Left lung (tissue), 8 donors: ENCODE measurements around the gene TEX50. TPM values are rescaled to one million over a fixed set of nuclear protein-coding genes. Genes with fewer than 3 reads are reported as not detected.

Experiments
- polyA plus RNA-seq, 6 donors: library from polyadenylated mRNA; unstranded; fragments of 120-200 nt; gene quantifications; one replicate each; pipeline ENCODE4 v1.2.1, GENCODE V29; 2013; ENCODE audit not compliant: insufficient read length in 6 of 6
- total RNA-seq, 2 donors: library from RNA; stranded (reverse); fragmentation: NEBNext Ultra II Directional; extraction: Animal tissue kit (Norgen Biotek cat#: 25700); gene quantifications; one replicate each; pipeline ENCODE4 v1.2.1, GENCODE V29; 2021
- donor health status: DM: no; HTN: yes; CAD: no.
- donor health status: DM: no; HTN: no; CAD: no.

TEX50 gene
- total and polyA plus RNA-seq, 8 donors = not detected

Other genes with a start within 250 kb of the TEX50 start
- gene PRDX6, start 158.0 kb upstream of the TEX50 start, total RNA-seq = 100 to 1,000 TPM; 251 to 263 TPM
- gene PRDX6, start 158.0 kb upstream of the TEX50 start, polyA plus RNA-seq = 100 to 1,000 TPM; 236 to 279 (median 258) TPM
- gene SLC9C2, start 32.3 kb upstream of the TEX50 start, total RNA-seq = under 1 TPM; 0.35 to 0.47 TPM
- gene SLC9C2, start 32.3 kb upstream of the TEX50 start, polyA plus RNA-seq = under 1 TPM; 0.14 to 0.86 (median 0.39) TPM
- gene ANKRD45, start 34.5 kb downstream of the TEX50 start, total RNA-seq = 1 to 10 TPM; 1.7 to 4.1 TPM
- gene ANKRD45, start 34.5 kb downstream of the TEX50 start, polyA plus RNA-seq = 1 to 10 TPM; 2.2 to 5.2 (median 3.5) TPM
- 10 to 100 TPM; 23.9 to 28.8 TPM for gene KLHL20, start 79.6 kb downstream of the TEX50 start, total RNA-seq
- gene KLHL20, start 79.6 kb downstream of the TEX50 start, polyA plus RNA-seq = 10 to 100 TPM; 28.3 to 31.7 (median 29.5) TPM
- 10 to 100 TPM; 20.5 to 21.1 TPM for gene DARS2, start 189.3 kb downstream of the TEX50 start, total RNA-seq
- 10 to 100 TPM; 19.9 to 24.7 (median 21.9) TPM for gene DARS2, start 189.3 kb downstream of the TEX50 start, polyA plus RNA-seq
- 1 to 10 TPM; 7.2 to 8.3 TPM for gene CENPL, start 189.5 kb downstream of the TEX50 start, total RNA-seq
- 10 to 100 TPM; 11.0 to 19.0 (median 12.9) TPM for gene CENPL, start 189.5 kb downstream of the TEX50 start, polyA plus RNA-seq
- gene GAS5, start 232.7 kb downstream of the TEX50 start, total RNA-seq = 100 to 1,000 TPM; 260 to 261 TPM
- gene GAS5, start 232.7 kb downstream of the TEX50 start, polyA plus RNA-seq = 1,000 to 10,000 TPM in 1 of 6 donors, 100 to 1,000 TPM in 5; 720 to 1,064 (median 828) TPM
- gene ZBTB37, start 233.0 kb downstream of the TEX50 start, total RNA-seq = 10 to 100 TPM; 10.0 to 11.6 TPM
- 10 to 100 TPM; 10.4 to 13.3 (median 12.6) TPM for gene ZBTB37, start 233.0 kb downstream of the TEX50 start, polyA plus RNA-seq